Measurements from ENCODE around the gene BSDC1. TPM values are rescaled to one million over a fixed set of nuclear protein-coding genes. Genes with fewer than 3 reads are reported as not detected.
"Not testable (repeated sequence)": the region's sequence is repeated elsewhere in the genome, so short reads cannot be mapped to it uniquely, and the experiment has no call there.

The BSDC1 gene
- total and polyA plus RNA-seq, 2 donors, result 35.3 to 36.6 TPM

DNA sequence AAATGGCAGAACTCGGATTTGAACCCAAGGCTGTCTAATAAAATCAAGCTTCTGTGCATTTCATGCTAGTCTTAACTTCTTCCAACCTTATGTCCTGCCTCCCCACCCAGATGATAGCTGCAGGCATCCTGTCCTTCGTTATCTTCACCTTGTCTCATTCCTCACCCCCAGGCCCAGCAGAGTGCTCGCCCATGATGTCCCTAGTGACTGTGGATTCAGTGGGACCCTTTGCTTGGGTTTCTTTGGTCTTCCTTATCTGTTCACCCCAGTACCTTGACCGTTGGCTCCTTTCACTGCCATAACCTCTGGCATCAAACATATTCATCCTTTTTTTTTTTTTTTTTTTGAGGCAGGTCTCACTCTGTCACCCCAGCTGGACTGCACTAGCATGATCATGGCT, 5.6 kb upstream of the BSDC1 start:
- DNase-seq (ENCODE audit: low read depth in 6 of 9, low spot score in 9 of 9), result no peak
- Histone ChIP-seq H3K27me3 (ENCODE audit: control insufficient read depth in 2 of 2, insufficient read depth in 1 of 2, low read length in 1 of 2) (no peaks in the 10 kb centered on the region), H3K4me1 (ENCODE audit: control insufficient read depth in 2 of 2, insufficient read depth in 2 of 2, low read length in 2 of 2) (peaks cover 5 to 8% of the 10 kb centered on the region in 2 donors), H3K9me3 (ENCODE audit: control insufficient read depth in 2 of 2, insufficient read depth in 1 of 2, low read length in 1 of 2) (no peaks in the 10 kb centered on the region), H3K27ac (ENCODE audit: low read depth in 1 of 2, low read length in 1 of 2) (no peak overlapping the region), H3K4me3 (ENCODE audit: low read length in 2 of 2) (no peak overlapping the region), H3K36me3 (ENCODE audit: control insufficient read depth in 2 of 2, insufficient read depth in 2 of 2, low read length in 1 of 2) (no peaks in the 10 kb centered on the region)
- WGBS, result 93% methylated on average over 4 of the region's 4 CpGs

GRCh38 chr1:32398401-32398800, 4.2 kb upstream of the BSDC1 start:
- Histone ChIP-seq H3K27me3 (ENCODE audit: control insufficient read depth in 2 of 2, insufficient read depth in 1 of 2, low read length in 1 of 2) (no peaks in the 10 kb centered on the region), H3K9me3 (ENCODE audit: control insufficient read depth in 2 of 2, insufficient read depth in 1 of 2, low read length in 1 of 2) (no peaks in the 10 kb centered on the region), H3K4me1 (ENCODE audit: control insufficient read depth in 2 of 2, insufficient read depth in 2 of 2, low read length in 2 of 2) (peaks cover 7 to 15% of the 10 kb centered on the region in 2 donors), H3K4me3 (ENCODE audit: low read length in 2 of 2) (no peak overlapping the region), H3K27ac (ENCODE audit: low read depth in 1 of 2, low read length in 1 of 2) (no peak overlapping the region), H3K36me3 (ENCODE audit: control insufficient read depth in 2 of 2, insufficient read depth in 2 of 2, low read length in 1 of 2) (no peaks in the 10 kb centered on the region)
- DNase-seq (ENCODE audit: low read depth in 6 of 9, low spot score in 9 of 9), result no peak
- 91% methylated on average over 2 of the region's 2 CpGs for WGBS

DNA sequence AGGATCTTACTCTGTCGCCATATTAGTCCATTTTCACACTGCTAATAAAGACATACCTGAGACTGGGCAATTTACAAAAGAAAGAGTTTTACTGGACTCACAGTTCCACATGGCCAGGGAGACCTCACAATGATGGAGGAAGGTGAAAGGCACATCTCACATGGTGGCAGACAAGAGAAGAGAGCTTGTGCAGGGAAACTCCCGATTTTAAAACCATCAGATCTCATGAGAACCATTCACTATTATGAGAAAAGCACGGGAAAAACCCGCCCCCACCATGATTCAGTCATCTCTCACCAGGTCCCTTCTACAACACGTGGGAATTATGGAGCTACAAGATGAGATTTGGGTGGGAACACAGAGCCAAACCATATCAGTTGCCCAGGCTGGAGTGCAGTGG, 2.3 kb upstream of the BSDC1 start:
- not testable (repeated sequence) for H3K9me3 ChIP-seq (ENCODE audit: control insufficient read depth in 2 of 2, insufficient read depth in 1 of 2, low read length in 1 of 2); DNase-seq (ENCODE audit: low read depth in 6 of 9, low spot score in 9 of 9); H3K4me3 ChIP-seq (ENCODE audit: low read length in 2 of 2); H3K36me3 ChIP-seq (ENCODE audit: control insufficient read depth in 2 of 2, insufficient read depth in 2 of 2, low read length in 1 of 2); H3K27me3 ChIP-seq (ENCODE audit: control insufficient read depth in 2 of 2, insufficient read depth in 1 of 2, low read length in 1 of 2); H3K27ac ChIP-seq (ENCODE audit: low read depth in 1 of 2, low read length in 1 of 2)
- peaks cover 10 to 22% of the 10 kb centered on the region in 2 donors for H3K4me1 ChIP-seq (ENCODE audit: control insufficient read depth in 2 of 2, insufficient read depth in 2 of 2, low read length in 2 of 2)
- 98% methylated on average over 5 of the region's 5 CpGs for WGBS

DNA sequence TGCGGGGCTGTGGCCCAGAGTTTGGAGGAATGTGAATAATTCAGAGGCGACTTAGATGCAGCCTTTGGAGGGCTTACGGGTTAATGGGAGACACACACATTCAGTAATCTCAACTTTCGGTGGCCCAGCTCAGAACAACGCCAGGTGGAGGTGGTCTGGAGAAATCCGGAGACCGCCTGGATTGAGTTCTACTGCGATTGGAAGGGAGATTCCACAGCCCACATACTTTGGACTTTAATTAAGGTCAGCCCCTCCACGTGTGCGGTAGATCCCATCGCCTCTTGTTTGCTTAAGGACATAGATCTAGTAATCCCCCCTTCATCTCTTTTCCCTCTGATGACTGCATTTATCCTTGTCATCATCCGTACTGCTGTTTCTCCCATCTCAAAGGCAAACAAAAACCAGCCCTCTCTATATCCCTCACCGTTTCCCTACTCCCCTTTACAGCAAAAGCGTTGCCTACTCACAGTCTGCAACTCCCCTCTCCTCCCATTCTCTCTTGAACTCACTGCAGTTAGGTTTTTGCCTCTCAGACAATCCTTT, 720 bp upstream of the BSDC1 start:
- H3K27ac ChIP-seq (ENCODE audit: low read depth in 1 of 2, low read length in 1 of 2), result peak overlapping the region; percentile 91 to 94
- WGBS, result 2% methylated on average over 14 of the region's 14 CpGs
- H3K36me3 ChIP-seq (ENCODE audit: control insufficient read depth in 2 of 2, insufficient read depth in 2 of 2, low read length in 1 of 2), result peaks cover 7 to 18% of the 10 kb centered on the region in 2 donors
- no peak for DNase-seq (ENCODE audit: low read depth in 6 of 9, low spot score in 9 of 9)
- H3K4me1 ChIP-seq (ENCODE audit: control insufficient read depth in 2 of 2, insufficient read depth in 2 of 2, low read length in 2 of 2), result peaks cover 8 to 18% of the 10 kb centered on the region in 2 donors
- no peaks in the 10 kb centered on the region for H3K27me3 ChIP-seq (ENCODE audit: control insufficient read depth in 2 of 2, insufficient read depth in 1 of 2, low read length in 1 of 2)
- H3K9me3 ChIP-seq (ENCODE audit: control insufficient read depth in 2 of 2, insufficient read depth in 1 of 2, low read length in 1 of 2), result no peaks in the 10 kb centered on the region
- H3K4me3 ChIP-seq (ENCODE audit: low read length in 2 of 2), result peak overlapping the region; percentile 61 to 90

GRCh38 chr1:32393832-32394140, 455 bp downstream of the BSDC1 start:
- H3K9me3 ChIP-seq (ENCODE audit: control insufficient read depth in 2 of 2, insufficient read depth in 1 of 2, low read length in 1 of 2), result no peaks in the 10 kb centered on the region
- WGBS, result 5% methylated on average over 15 of the region's 15 CpGs
- H3K4me1 ChIP-seq (ENCODE audit: control insufficient read depth in 2 of 2, insufficient read depth in 2 of 2, low read length in 2 of 2), result peaks cover 8 to 18% of the 10 kb centered on the region in 2 donors
- peaks cover 16 to 24% of the 10 kb centered on the region in 2 donors for H3K36me3 ChIP-seq (ENCODE audit: control insufficient read depth in 2 of 2, insufficient read depth in 2 of 2, low read length in 1 of 2)
- H3K27me3 ChIP-seq (ENCODE audit: control insufficient read depth in 2 of 2, insufficient read depth in 1 of 2, low read length in 1 of 2), result no peaks in the 10 kb centered on the region
- H3K4me3 ChIP-seq (ENCODE audit: low read length in 2 of 2), result peak overlapping the region; percentile 61 to 90
- H3K27ac ChIP-seq (ENCODE audit: low read depth in 1 of 2, low read length in 1 of 2), result peak overlapping the region; percentile 87 to 88
- DNase-seq (ENCODE audit: low read depth in 6 of 9, low spot score in 9 of 9), result no peak

- no peaks in the 10 kb centered on the region for H3K27me3 ChIP-seq (ENCODE audit: control insufficient read depth in 2 of 2, insufficient read depth in 1 of 2, low read length in 1 of 2)
- no peak overlapping the region for H3K4me3 ChIP-seq (ENCODE audit: low read length in 2 of 2)
- no peak overlapping the region for H3K27ac ChIP-seq (ENCODE audit: low read depth in 1 of 2, low read length in 1 of 2)
- H3K36me3 ChIP-seq (ENCODE audit: control insufficient read depth in 2 of 2, insufficient read depth in 2 of 2, low read length in 1 of 2), result peaks cover 20 to 27% of the 10 kb centered on the region in 2 donors
- H3K4me1 ChIP-seq (ENCODE audit: control insufficient read depth in 2 of 2, insufficient read depth in 2 of 2, low read length in 2 of 2), result peaks cover 8 to 18% of the 10 kb centered on the region in 2 donors
- no peaks in the 10 kb centered on the region for H3K9me3 ChIP-seq (ENCODE audit: control insufficient read depth in 2 of 2, insufficient read depth in 1 of 2, low read length in 1 of 2)
- 89% methylated on average over 1 of the region's 1 CpG for WGBS
- DNase-seq (ENCODE audit: low read depth in 6 of 9, low spot score in 9 of 9), result no peak
These were observed 1.1 kb downstream of the BSDC1 start for GRCh38 chr1:32393136-32393535.

- Histone ChIP-seq H3K27ac (ENCODE audit: low read depth in 1 of 2, low read length in 1 of 2) (no peak overlapping the region), H3K4me3 (ENCODE audit: low read length in 2 of 2) (no peak overlapping the region), H3K4me1 (ENCODE audit: control insufficient read depth in 2 of 2, insufficient read depth in 2 of 2, low read length in 2 of 2) (peaks cover 8 to 18% of the 10 kb centered on the region in 2 donors), H3K9me3 (ENCODE audit: control insufficient read depth in 2 of 2, insufficient read depth in 1 of 2, low read length in 1 of 2) (no peaks in the 10 kb centered on the region), H3K36me3 (ENCODE audit: control insufficient read depth in 2 of 2, insufficient read depth in 2 of 2, low read length in 1 of 2) (peaks cover 20 to 32% of the 10 kb centered on the region in 2 donors), H3K27me3 (ENCODE audit: control insufficient read depth in 2 of 2, insufficient read depth in 1 of 2, low read length in 1 of 2) (no peaks in the 10 kb centered on the region)
- no peak for DNase-seq (ENCODE audit: low read depth in 6 of 9, low spot score in 9 of 9)
- WGBS, result 87% methylated on average over 3 of the region's 3 CpGs
These were observed 1.9 kb downstream of the BSDC1 start for GRCh38 chr1:32392325-32392724.

DNA sequence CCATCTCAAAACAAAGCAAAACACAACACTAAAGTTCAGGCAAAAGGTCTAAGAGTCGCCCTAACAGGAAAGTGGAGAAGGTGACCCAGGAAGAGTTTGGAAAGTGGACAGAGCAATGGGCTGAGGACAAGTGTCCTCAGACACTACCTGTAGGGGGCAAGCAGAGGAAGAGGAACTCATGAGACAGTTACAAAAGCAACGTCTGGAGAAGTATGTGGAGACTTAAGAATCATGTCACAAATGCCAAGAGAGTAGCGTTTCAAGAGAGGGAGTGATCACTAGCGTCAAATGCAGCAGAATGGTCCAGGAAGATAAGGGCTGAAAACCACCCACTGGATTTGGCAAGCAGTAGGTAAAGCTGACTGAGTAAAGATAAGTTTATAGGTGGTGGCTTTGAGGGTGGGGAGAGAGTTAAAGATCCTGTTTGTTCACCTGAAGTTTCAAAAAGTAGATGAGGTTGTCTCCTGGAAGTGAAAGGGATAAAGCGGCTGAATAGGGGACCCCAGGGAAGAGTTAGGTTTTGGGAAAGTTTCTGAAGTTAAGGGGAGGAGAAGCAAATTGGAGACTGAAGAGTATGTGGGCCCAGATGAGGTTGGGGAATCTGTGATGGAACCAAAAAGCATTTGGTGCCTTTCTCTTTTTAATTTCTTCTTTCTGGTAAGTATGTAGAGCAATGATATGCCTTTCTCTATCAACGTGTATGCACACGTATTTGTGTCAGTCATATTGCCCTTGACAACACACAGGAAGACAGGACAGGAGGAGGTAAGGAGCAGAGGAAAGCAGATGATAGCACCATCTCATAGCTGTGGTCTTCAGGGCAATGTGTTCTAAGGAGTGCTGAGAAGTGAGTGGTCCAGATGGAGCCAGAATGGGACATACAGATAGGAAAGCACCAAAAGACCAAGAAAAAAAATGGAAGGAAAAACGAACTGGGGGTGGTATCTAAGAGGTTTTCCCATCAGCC, 3.1 kb downstream of the BSDC1 start:
- H3K27ac ChIP-seq (ENCODE audit: low read depth in 1 of 2, low read length in 1 of 2), result no peak overlapping the region
- peaks cover 25 to 39% of the 10 kb centered on the region in 2 donors for H3K36me3 ChIP-seq (ENCODE audit: control insufficient read depth in 2 of 2, insufficient read depth in 2 of 2, low read length in 1 of 2)
- H3K4me3 ChIP-seq (ENCODE audit: low read length in 2 of 2), result no peak overlapping the region
- DNase-seq (ENCODE audit: low read depth in 6 of 9, low spot score in 9 of 9), result no peak
- no peaks in the 10 kb centered on the region for H3K9me3 ChIP-seq (ENCODE audit: control insufficient read depth in 2 of 2, insufficient read depth in 1 of 2, low read length in 1 of 2)
- H3K27me3 ChIP-seq (ENCODE audit: control insufficient read depth in 2 of 2, insufficient read depth in 1 of 2, low read length in 1 of 2), result no peaks in the 10 kb centered on the region
- 90% methylated on average over 8 of the region's 8 CpGs for WGBS
- H3K4me1 ChIP-seq (ENCODE audit: control insufficient read depth in 2 of 2, insufficient read depth in 2 of 2, low read length in 2 of 2), result peaks cover 8 to 18% of the 10 kb centered on the region in 2 donors

DNA sequence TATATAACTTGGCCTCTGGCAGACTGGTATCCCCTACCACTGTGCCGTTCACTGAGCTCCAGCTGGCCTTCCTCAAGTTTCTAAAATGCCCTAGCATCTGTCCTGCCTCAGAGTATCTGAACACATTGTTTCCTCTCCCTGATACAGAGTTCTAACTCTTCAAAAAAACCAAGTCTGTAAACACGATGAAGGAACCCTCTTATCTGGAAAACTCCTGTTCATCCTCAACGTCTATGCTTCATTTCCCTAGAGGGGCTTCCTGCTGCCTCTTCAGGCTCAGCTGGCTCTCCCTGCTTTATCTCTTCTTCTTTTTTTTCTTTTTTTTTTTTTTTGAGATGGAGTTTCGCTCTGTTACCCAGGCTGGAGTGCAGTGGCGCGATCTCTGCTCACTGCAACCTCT, 5.6 kb downstream of the BSDC1 start:
- no peak for DNase-seq (ENCODE audit: low read depth in 6 of 9, low spot score in 9 of 9)
- Histone ChIP-seq H3K27ac (ENCODE audit: low read depth in 1 of 2, low read length in 1 of 2) (no peak overlapping the region), H3K4me3 (ENCODE audit: low read length in 2 of 2) (no peak overlapping the region), H3K36me3 (ENCODE audit: control insufficient read depth in 2 of 2, insufficient read depth in 2 of 2, low read length in 1 of 2) (peaks cover 36 to 58% of the 10 kb centered on the region in 2 donors), H3K27me3 (ENCODE audit: control insufficient read depth in 2 of 2, insufficient read depth in 1 of 2, low read length in 1 of 2) (no peaks in the 10 kb centered on the region), H3K4me1 (ENCODE audit: control insufficient read depth in 2 of 2, insufficient read depth in 2 of 2, low read length in 2 of 2) (peaks cover 5 to 9% of the 10 kb centered on the region in 2 donors), H3K9me3 (ENCODE audit: control insufficient read depth in 2 of 2, insufficient read depth in 1 of 2, low read length in 1 of 2) (no peaks in the 10 kb centered on the region)
- WGBS, result 97% methylated on average over 6 of the region's 6 CpGs
